ENCODE measurements around the gene SLC12A2.

SLC12A2 gene

GRCh38 chr5:128196791-128197190 is 113.2 kb downstream of the SLC12A2 start:
- no peak for TF ChIP-seq TAF1 (IDR thresholded peaks at IDR 0.05; ENCODE audit: borderline replicate concordance, insufficient read depth, low read length)
- no peak for TF ChIP-seq REST (IDR thresholded peaks at IDR 0.05; ENCODE audit: insufficient read depth in 1 of 2, low read depth in 2 of 2, low read length in 2 of 2)
- no peak for TF ChIP-seq FOXP2 (optimal IDR thresholded peaks at IDR 0.05; ENCODE audit: borderline replicate concordance, extremely low read depth, extremely low read length, insufficient read depth)
- no peak for TF ChIP-seq SIN3A (IDR thresholded peaks at IDR 0.05; ENCODE audit: borderline replicate concordance, insufficient read depth, low read length)
- TF ChIP-seq POLR2AphosphoS5 (IDR thresholded peaks at IDR 0.05; ENCODE audit: low read depth, low read length) = no peak

- TF ChIP-seq SIN3A (IDR thresholded peaks at IDR 0.05; ENCODE audit: borderline replicate concordance, insufficient read depth, low read length) (no peak), POLR2AphosphoS5 (IDR thresholded peaks at IDR 0.05; ENCODE audit: low read depth, low read length) (no peak), TAF1 (IDR thresholded peaks at IDR 0.05; ENCODE audit: borderline replicate concordance, insufficient read depth, low read length) (no peak), FOXP2 (optimal IDR thresholded peaks at IDR 0.05; ENCODE audit: borderline replicate concordance, extremely low read depth, extremely low read length, insufficient read depth) (no peak), REST (IDR thresholded peaks at IDR 0.05; ENCODE audit: insufficient read depth in 1 of 2, low read depth in 2 of 2, low read length in 2 of 2) (no peak)
These were observed 114.4 kb downstream of the SLC12A2 start for GRCh38 chr5:128197896-128198522.

GRCh38 chr5:128199104-128199503 is 115.5 kb downstream of the SLC12A2 start:
- TF ChIP-seq POLR2AphosphoS5 (IDR thresholded peaks at IDR 0.05; ENCODE audit: low read depth, low read length) = no peak
- TF ChIP-seq SIN3A (IDR thresholded peaks at IDR 0.05; ENCODE audit: borderline replicate concordance, insufficient read depth, low read length) = no peak
- TF ChIP-seq REST (IDR thresholded peaks at IDR 0.05; ENCODE audit: insufficient read depth in 1 of 2, low read depth in 2 of 2, low read length in 2 of 2) = no peak

GRCh38 chr5:128199611-128200010 is 116.0 kb downstream of the SLC12A2 start:
- TF ChIP-seq TAF1 (IDR thresholded peaks at IDR 0.05; ENCODE audit: borderline replicate concordance, insufficient read depth, low read length) (no peak), FOXP2 (optimal IDR thresholded peaks at IDR 0.05; ENCODE audit: borderline replicate concordance, extremely low read depth, extremely low read length, insufficient read depth) (no peak), POLR2AphosphoS5 (IDR thresholded peaks at IDR 0.05; ENCODE audit: low read depth, low read length) (no peak), REST (IDR thresholded peaks at IDR 0.05; ENCODE audit: insufficient read depth in 1 of 2, low read depth in 2 of 2, low read length in 2 of 2) (no peak), SIN3A (IDR thresholded peaks at IDR 0.05; ENCODE audit: borderline replicate concordance, insufficient read depth, low read length) (no peak)

All from PFSK-1 (cell line).